ENCODE results near the gene BCAT1.
"Not testable (repeated sequence)": the region's sequence is repeated elsewhere in the genome, so short reads cannot be mapped to it uniquely, and the experiment has no call there.

The BCAT1 gene

GRCh38 chr12:24940157-24940556 is 8.7 kb downstream of the BCAT1 start:
- TF ChIP-seq EZH2 (IDR thresholded peaks at IDR 0.05; ENCODE audit: borderline replicate concordance, low read length) = no peak
- TF ChIP-seq CTCF (IDR thresholded peaks at IDR 0.05; ENCODE audit: low read length) = no peak
- no peaks in the 10 kb centered on the region for H3K79me2 ChIP-seq (ENCODE audit: insufficient read depth, low read length)

GRCh38 chr12:24939551-24939950 is 9.3 kb downstream of the BCAT1 start:
- H2AFZ ChIP-seq (ENCODE audit: low read length); H3K4me1 ChIP-seq (ENCODE audit: insufficient read depth, low read length, severe bottlenecking); H3K9ac ChIP-seq (ENCODE audit: low read length); H3K9me2 ChIP-seq (ENCODE audit: low read depth, low read length); H3K27me3 ChIP-seq (ENCODE audit: insufficient read depth, low read length); H4K20me1 ChIP-seq (ENCODE audit: insufficient read depth, low read length); H3K9me3 ChIP-seq (ENCODE audit: low read length); H3K4me2 ChIP-seq (ENCODE audit: low read length); H3K79me2 ChIP-seq (ENCODE audit: insufficient read depth, low read length); H3F3A ChIP-seq (ENCODE audit: insufficient read depth, low read length); H3K27ac ChIP-seq (ENCODE audit: low read depth, low read length, poor library complexity, severe bottlenecking); H3K4me3 ChIP-seq (ENCODE audit: low read depth, low read length, poor library complexity, severe bottlenecking); H3K36me3 ChIP-seq (ENCODE audit: insufficient read depth, low read length): not testable (repeated sequence)

More at GRCh38 chr12:24940157-24940556, 8.7 kb downstream of the BCAT1 start:
- Histone ChIP-seq H3K9ac (ENCODE audit: low read length) (no peak overlapping the region), H3F3A (ENCODE audit: insufficient read depth, low read length) (no peaks in the 10 kb centered on the region), H2AFZ (ENCODE audit: low read length) (no peak overlapping the region), H3K9me2 (ENCODE audit: low read depth, low read length) (no peaks in the 10 kb centered on the region), H3K27ac (ENCODE audit: low read depth, low read length, poor library complexity, severe bottlenecking) (no peak overlapping the region), H3K4me2 (ENCODE audit: low read length) (no peak overlapping the region), H3K4me1 (ENCODE audit: insufficient read depth, low read length, severe bottlenecking) (no peaks in the 10 kb centered on the region), H3K9me3 (ENCODE audit: low read length) (no peaks in the 10 kb centered on the region), H4K20me1 (ENCODE audit: insufficient read depth, low read length) (no peaks in the 10 kb centered on the region), H3K36me3 (ENCODE audit: insufficient read depth, low read length) (no peaks in the 10 kb centered on the region), H3K27me3 (ENCODE audit: insufficient read depth, low read length) (no peaks in the 10 kb centered on the region), H3K4me3 (ENCODE audit: low read depth, low read length, poor library complexity, severe bottlenecking) (no peak overlapping the region)

- Histone ChIP-seq H3K4me1 (ENCODE audit: insufficient read depth, low read length, severe bottlenecking) (no peaks in the 10 kb centered on the region), H3F3A (ENCODE audit: insufficient read depth, low read length) (no peaks in the 10 kb centered on the region), H3K9ac (ENCODE audit: low read length) (no peak overlapping the region), H3K79me2 (ENCODE audit: insufficient read depth, low read length) (no peaks in the 10 kb centered on the region), H4K20me1 (ENCODE audit: insufficient read depth, low read length) (no peaks in the 10 kb centered on the region), H3K27me3 (ENCODE audit: insufficient read depth, low read length) (no peaks in the 10 kb centered on the region), H3K9me2 (ENCODE audit: low read depth, low read length) (no peaks in the 10 kb centered on the region), H3K4me3 (ENCODE audit: low read depth, low read length, poor library complexity, severe bottlenecking) (no peak overlapping the region), H3K36me3 (ENCODE audit: insufficient read depth, low read length) (no peaks in the 10 kb centered on the region), H3K4me2 (ENCODE audit: low read length) (no peak overlapping the region), H3K9me3 (ENCODE audit: low read length) (no peaks in the 10 kb centered on the region), H2AFZ (ENCODE audit: low read length) (no peak overlapping the region), H3K27ac (ENCODE audit: low read depth, low read length, poor library complexity, severe bottlenecking) (no peak overlapping the region)
- no peak for TF ChIP-seq CTCF (IDR thresholded peaks at IDR 0.05; ENCODE audit: low read length)
- no peak for TF ChIP-seq EZH2 (IDR thresholded peaks at IDR 0.05; ENCODE audit: borderline replicate concordance, low read length)
These were observed 10.6 kb downstream of the BCAT1 start for GRCh38 chr12:24938341-24938740.

- H3K9me2 ChIP-seq (ENCODE audit: low read depth, low read length) = no peaks in the 10 kb centered on the region
- H3K4me1 ChIP-seq (ENCODE audit: insufficient read depth, low read length, severe bottlenecking) = no peaks in the 10 kb centered on the region
- H3K79me2 ChIP-seq (ENCODE audit: insufficient read depth, low read length) = no peaks in the 10 kb centered on the region
- H3K9me3 ChIP-seq (ENCODE audit: low read length) = no peaks in the 10 kb centered on the region
- H3K36me3 ChIP-seq (ENCODE audit: insufficient read depth, low read length) = no peaks in the 10 kb centered on the region
- H3K4me3 ChIP-seq (ENCODE audit: low read depth, low read length, poor library complexity, severe bottlenecking) = no peak overlapping the region
- H3K4me2 ChIP-seq (ENCODE audit: low read length) = no peak overlapping the region
- H3K27me3 ChIP-seq (ENCODE audit: insufficient read depth, low read length) = no peaks in the 10 kb centered on the region
- no peaks in the 10 kb centered on the region for H4K20me1 ChIP-seq (ENCODE audit: insufficient read depth, low read length)
- no peak overlapping the region for H2AFZ ChIP-seq (ENCODE audit: low read length)
- H3F3A ChIP-seq (ENCODE audit: insufficient read depth, low read length) = no peaks in the 10 kb centered on the region
- H3K9ac ChIP-seq (ENCODE audit: low read length) = no peak overlapping the region
- H3K27ac ChIP-seq (ENCODE audit: low read depth, low read length, poor library complexity, severe bottlenecking) = no peak overlapping the region
- TF ChIP-seq EZH2 (IDR thresholded peaks at IDR 0.05; ENCODE audit: borderline replicate concordance, low read length) (no peak), CTCF (IDR thresholded peaks at IDR 0.05; ENCODE audit: low read length) (no peak)
These were observed 11.2 kb downstream of the BCAT1 start for GRCh38 chr12:24937553-24938244.

All from OCI-LY1 (cell line).